ENCODE results near the gene ARSG.
"Not testable (repeated sequence)": the region's sequence is repeated elsewhere in the genome, so short reads cannot be mapped to it uniquely, and the experiment has no call there.

ARSG gene

DNA sequence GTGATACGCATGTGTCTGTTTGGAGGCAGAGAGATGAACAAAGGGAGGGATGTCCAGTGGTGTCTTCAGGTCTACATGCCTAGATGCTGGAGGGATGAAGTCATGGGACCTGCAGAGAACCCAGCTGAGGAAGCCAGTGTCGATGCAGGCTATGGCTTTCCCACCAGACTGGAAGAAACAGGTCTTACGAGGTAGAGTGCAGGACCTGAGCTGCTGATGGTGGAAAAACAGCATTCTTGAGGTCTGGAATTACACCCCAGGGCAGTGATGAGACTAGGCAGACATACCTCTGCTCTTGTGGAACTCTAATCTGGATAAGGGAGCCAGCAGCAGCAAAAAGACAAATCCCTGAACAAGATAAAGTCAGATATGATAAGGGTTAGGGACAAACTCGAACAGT is 37.4 kb downstream of the ARSG start:
- Histone ChIP-seq H3K27ac (ENCODE audit: low read depth, low read length, poor library complexity, severe bottlenecking) (no peak overlapping the region), H3K4me1 (ENCODE audit: insufficient read depth, low read length, severe bottlenecking) (no peaks in the 10 kb centered on the region), H3K9ac (ENCODE audit: low read length) (no peak overlapping the region), H3K27me3 (ENCODE audit: insufficient read depth, low read length) (no peaks in the 10 kb centered on the region), H3K4me2 (ENCODE audit: low read length) (no peak overlapping the region), H2AFZ (ENCODE audit: low read length) (no peak overlapping the region), H3F3A (ENCODE audit: insufficient read depth, low read length) (no peaks in the 10 kb centered on the region), H3K9me3 (ENCODE audit: low read length) (no peaks in the 10 kb centered on the region), H3K9me2 (ENCODE audit: low read depth, low read length) (no peaks in the 10 kb centered on the region), H3K36me3 (ENCODE audit: insufficient read depth, low read length) (no peaks in the 10 kb centered on the region), H4K20me1 (ENCODE audit: insufficient read depth, low read length) (no peaks in the 10 kb centered on the region), H3K4me3 (ENCODE audit: low read depth, low read length, poor library complexity, severe bottlenecking) (no peak overlapping the region), H3K79me2 (ENCODE audit: insufficient read depth, low read length) (no peaks in the 10 kb centered on the region)
- TF ChIP-seq, protein P1, sequence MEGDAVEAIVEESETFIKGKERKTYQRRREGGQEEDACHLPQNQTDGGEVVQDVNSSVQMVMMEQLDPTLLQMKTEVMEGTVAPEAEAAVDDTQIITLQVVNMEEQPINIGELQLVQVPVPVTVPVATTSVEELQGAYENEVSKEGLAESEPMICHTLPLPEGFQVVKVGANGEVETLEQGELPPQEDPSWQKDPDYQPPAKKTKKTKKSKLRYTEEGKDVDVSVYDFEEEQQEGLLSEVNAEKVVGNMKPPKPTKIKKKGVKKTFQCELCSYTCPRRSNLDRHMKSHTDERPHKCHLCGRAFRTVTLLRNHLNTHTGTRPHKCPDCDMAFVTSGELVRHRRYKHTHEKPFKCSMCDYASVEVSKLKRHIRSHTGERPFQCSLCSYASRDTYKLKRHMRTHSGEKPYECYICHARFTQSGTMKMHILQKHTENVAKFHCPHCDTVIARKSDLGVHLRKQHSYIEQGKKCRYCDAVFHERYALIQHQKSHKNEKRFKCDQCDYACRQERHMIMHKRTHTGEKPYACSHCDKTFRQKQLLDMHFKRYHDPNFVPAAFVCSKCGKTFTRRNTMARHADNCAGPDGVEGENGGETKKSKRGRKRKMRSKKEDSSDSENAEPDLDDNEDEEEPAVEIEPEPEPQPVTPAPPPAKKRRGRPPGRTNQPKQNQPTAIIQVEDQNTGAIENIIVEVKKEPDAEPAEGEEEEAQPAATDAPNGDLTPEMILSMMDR (IDR thresholded peaks at IDR 0.05; ENCODE audit: low read length), result no peak
- no peak for TF ChIP-seq EZH2 (IDR thresholded peaks at IDR 0.05; ENCODE audit: borderline replicate concordance, low read length)

DNA sequence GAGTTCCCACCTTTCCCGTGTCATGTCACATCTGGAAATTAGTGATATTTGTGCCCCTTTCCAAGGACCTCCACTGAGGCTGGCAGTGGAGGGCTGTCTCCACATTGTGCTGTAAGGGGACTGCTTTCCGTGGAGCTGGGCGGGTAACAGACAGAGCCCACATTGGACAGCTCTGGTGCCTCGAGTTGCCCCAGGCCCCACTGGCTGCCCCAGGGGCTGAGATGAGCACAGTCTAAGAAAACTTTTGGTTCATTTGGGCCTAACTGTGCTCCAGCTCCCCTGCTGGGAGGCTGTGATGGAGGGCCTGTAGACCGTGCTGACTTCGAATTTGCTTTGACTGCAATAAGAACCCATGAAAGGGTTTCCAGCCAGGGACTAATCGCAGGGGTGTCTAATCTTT is 38.0 kb downstream of the ARSG start:
- TF ChIP-seq, protein P1 (IDR thresholded peaks at IDR 0.05; ENCODE audit: low read length), result no peak
- no peak for TF ChIP-seq EZH2 (IDR thresholded peaks at IDR 0.05; ENCODE audit: borderline replicate concordance, low read length)
- H3K4me2 ChIP-seq (ENCODE audit: low read length), result no peak overlapping the region
- H3K9me3 ChIP-seq (ENCODE audit: low read length), result no peaks in the 10 kb centered on the region
- H3K9ac ChIP-seq (ENCODE audit: low read length), result no peak overlapping the region
- no peaks in the 10 kb centered on the region for H3K4me1 ChIP-seq (ENCODE audit: insufficient read depth, low read length, severe bottlenecking)
- no peaks in the 10 kb centered on the region for H3K27me3 ChIP-seq (ENCODE audit: insufficient read depth, low read length)
- no peaks in the 10 kb centered on the region for H3F3A ChIP-seq (ENCODE audit: insufficient read depth, low read length)
- no peaks in the 10 kb centered on the region for H3K79me2 ChIP-seq (ENCODE audit: insufficient read depth, low read length)
- H2AFZ ChIP-seq (ENCODE audit: low read length), result no peak overlapping the region
- no peaks in the 10 kb centered on the region for H4K20me1 ChIP-seq (ENCODE audit: insufficient read depth, low read length)
- H3K4me3 ChIP-seq (ENCODE audit: low read depth, low read length, poor library complexity, severe bottlenecking), result no peak overlapping the region
- H3K27ac ChIP-seq (ENCODE audit: low read depth, low read length, poor library complexity, severe bottlenecking), result no peak overlapping the region
- no peaks in the 10 kb centered on the region for H3K36me3 ChIP-seq (ENCODE audit: insufficient read depth, low read length)
- H3K9me2 ChIP-seq (ENCODE audit: low read depth, low read length), result no peaks in the 10 kb centered on the region

DNA sequence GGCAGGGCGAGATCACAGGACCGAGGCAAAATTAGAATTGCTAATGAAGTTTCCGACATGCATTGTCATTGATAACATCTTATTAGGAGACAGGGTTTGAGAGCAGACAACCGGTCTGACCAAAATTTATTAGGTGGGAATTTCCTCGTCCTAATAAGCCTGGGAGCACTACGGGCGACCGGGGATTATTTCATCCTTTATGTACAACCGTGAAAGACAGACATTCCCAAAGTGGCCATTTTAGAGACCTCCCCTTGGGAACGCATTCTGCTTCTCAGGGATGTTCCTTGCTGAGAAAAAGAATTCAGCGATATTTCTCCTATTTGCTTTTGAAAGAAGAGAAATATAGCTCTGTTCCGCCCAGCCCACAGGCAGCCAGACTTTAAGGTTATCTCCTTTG is 40.6 kb downstream of the ARSG start:
- not testable (repeated sequence) for H3K36me3 ChIP-seq (ENCODE audit: insufficient read depth, low read length); H3K79me2 ChIP-seq (ENCODE audit: insufficient read depth, low read length); H2AFZ ChIP-seq (ENCODE audit: low read length); H3K4me2 ChIP-seq (ENCODE audit: low read length); H3K27ac ChIP-seq (ENCODE audit: low read depth, low read length, poor library complexity, severe bottlenecking); H3K4me1 ChIP-seq (ENCODE audit: insufficient read depth, low read length, severe bottlenecking); H3K4me3 ChIP-seq (ENCODE audit: low read depth, low read length, poor library complexity, severe bottlenecking); H3K9me3 ChIP-seq (ENCODE audit: low read length); H3K9ac ChIP-seq (ENCODE audit: low read length); H3K27me3 ChIP-seq (ENCODE audit: insufficient read depth, low read length); H3F3A ChIP-seq (ENCODE audit: insufficient read depth, low read length); H3K9me2 ChIP-seq (ENCODE audit: low read depth, low read length); H4K20me1 ChIP-seq (ENCODE audit: insufficient read depth, low read length)

DNA sequence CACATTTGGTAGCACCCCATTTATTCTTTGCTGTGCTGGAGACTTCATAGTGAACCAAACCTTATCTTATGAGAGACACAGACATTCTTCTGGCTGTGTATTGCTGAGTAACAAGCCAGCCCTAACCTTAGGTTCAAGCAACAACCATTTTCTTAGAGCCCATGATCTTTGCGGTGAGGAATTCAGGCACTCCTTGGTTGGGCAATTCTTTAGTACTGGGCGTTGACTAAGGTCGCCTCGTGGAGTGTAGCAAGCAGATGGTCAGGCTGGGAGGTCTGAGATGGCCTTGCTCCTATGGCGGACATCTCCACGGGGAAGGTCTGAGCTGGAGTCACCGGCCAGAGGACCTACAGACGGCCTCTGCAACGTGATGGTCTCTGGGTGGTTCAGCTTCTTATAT is 43.1 kb downstream of the ARSG start:
- Histone ChIP-seq H3K4me2 (ENCODE audit: low read length) (no peak overlapping the region), H3K4me1 (ENCODE audit: insufficient read depth, low read length, severe bottlenecking) (no peaks in the 10 kb centered on the region), H4K20me1 (ENCODE audit: insufficient read depth, low read length) (no peaks in the 10 kb centered on the region), H3K9me3 (ENCODE audit: low read length) (no peaks in the 10 kb centered on the region), H3K9ac (ENCODE audit: low read length) (no peak overlapping the region), H3K4me3 (ENCODE audit: low read depth, low read length, poor library complexity, severe bottlenecking) (no peak overlapping the region), H3K27me3 (ENCODE audit: insufficient read depth, low read length) (no peaks in the 10 kb centered on the region), H3K79me2 (ENCODE audit: insufficient read depth, low read length) (no peaks in the 10 kb centered on the region), H3K27ac (ENCODE audit: low read depth, low read length, poor library complexity, severe bottlenecking) (no peak overlapping the region), H3F3A (ENCODE audit: insufficient read depth, low read length) (no peaks in the 10 kb centered on the region), H3K36me3 (ENCODE audit: insufficient read depth, low read length) (no peaks in the 10 kb centered on the region), H2AFZ (ENCODE audit: low read length) (no peak overlapping the region), H3K9me2 (ENCODE audit: low read depth, low read length) (no peaks in the 10 kb centered on the region)
- no peak for TF ChIP-seq EZH2 (IDR thresholded peaks at IDR 0.05; ENCODE audit: borderline replicate concordance, low read length)
- TF ChIP-seq, protein P1 (IDR thresholded peaks at IDR 0.05; ENCODE audit: low read length), result no peak

All from OCI-LY1 (cell line).